Measurements from ENCODE around the gene CXCR1.
A peak's percentile ranks its signal among the peaks of the same experiment; 100 is the strongest.
"Not testable (repeated sequence)": the region's sequence is repeated elsewhere in the genome, so short reads cannot be mapped to it uniquely, and the experiment has no call there.

CXCR1 gene

DNA sequence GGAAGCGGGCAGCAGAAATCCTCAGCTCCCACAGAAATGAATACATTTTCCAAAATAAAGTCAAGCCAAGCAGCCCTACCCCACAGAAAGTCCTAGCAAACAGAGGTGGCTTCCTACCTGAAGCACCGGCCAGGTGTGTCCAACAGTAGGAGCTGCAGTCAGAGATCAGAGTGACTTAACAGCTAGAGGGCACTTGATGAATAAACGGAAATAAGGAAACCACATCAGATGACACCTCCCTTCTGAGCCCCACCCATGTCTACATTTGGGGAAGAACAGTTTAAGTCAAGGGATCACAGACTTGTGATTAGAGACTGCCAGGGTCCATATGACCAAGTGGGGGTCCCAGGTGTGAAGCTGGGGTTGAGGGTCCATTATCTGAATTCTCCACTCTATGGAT lies at the start of gene CXCR1:
Gene CXCR1 (minus strand): TSS at position 172 of the 400 bp plus-strand sequence. CDS start 1,751 bp downstream, outside the sequence.
- peak in 1 of 2 experiments; percentile 2 for DNase-seq (ENCODE audit: low read depth in 2 of 2)

DNA sequence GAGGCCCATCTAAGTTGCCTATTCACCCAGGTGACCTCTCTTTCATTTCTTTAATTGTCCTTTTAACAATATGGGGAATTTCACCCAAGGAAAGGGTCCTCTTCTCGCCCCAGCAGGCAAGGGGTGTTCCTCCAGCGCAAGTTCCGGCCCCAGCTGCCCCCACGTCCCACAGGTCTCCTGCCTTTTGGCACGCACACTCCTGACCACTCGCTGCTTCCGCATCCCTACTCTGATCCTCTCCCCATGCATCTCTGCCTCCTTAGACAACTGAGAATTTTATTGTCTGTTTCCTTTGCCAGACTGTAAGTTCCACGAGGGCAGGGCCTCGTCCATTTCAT lies 49.5 kb upstream of the CXCR1 start:
- DNase-seq (ENCODE audit: low read depth in 2 of 2) = no peak

DNA sequence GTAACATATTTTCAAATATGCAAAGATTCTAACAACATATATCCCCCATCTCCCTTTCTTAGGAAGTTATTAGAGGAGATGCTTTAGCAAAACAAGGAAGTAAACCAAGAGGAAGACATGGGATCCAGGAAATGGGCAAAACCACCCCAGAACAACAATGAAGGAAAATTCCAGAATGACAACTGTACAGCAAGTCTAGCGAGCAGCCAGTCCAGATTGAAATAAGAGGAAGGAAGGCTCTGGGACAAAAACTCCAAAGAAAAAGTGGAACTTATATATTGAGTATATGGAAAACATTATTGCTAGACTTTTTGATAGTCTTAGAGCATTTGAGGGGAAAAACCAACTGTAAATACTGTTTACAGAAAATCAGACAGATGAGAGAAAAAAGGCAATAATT lies 47.4 kb upstream of the CXCR1 start:
- DNase-seq (ENCODE audit: low read depth in 2 of 2) = no peak

- DNase-seq (ENCODE audit: low read depth in 2 of 2) = no peak
Observed at GRCh38 chr2:218209078-218209477, 42.3 kb upstream of the CXCR1 start.

- no peak for DNase-seq (ENCODE audit: low read depth in 2 of 2)
Observed at GRCh38 chr2:218202266-218202665, 35.5 kb upstream of the CXCR1 start.

DNA sequence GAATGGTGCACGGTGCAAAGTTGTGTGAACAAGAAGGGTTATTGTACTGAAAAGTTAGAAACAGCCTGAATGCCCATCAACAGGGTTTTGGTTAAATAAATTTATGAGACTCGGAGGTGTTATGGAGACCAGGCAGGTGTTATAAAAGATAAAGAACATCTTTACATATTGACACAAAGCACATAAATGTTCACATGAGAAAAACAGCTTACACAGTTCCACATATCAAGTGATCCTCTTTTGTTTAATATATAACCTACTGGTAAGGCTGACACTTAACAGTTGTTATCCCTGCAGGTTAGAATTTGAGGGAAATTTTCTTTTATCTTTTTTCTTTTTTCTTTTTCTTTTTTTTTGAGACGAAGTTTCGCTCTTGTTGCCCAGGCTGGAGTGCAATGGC lies 30.2 kb upstream of the CXCR1 start:
- no peak for DNase-seq (ENCODE audit: low read depth in 2 of 2)

- DNase-seq (ENCODE audit: low read depth in 2 of 2) = no peak
Observed at GRCh38 chr2:218194880-218195279, 28.1 kb upstream of the CXCR1 start.

- DNase-seq (ENCODE audit: low read depth in 2 of 2) = no peak
Observed at GRCh38 chr2:218193701-218194100, 26.9 kb upstream of the CXCR1 start.

GRCh38 chr2:218192902-218193430 lies 26.2 kb upstream of the CXCR1 start:
- no peak for DNase-seq (ENCODE audit: low read depth in 2 of 2)

- no peak for DNase-seq (ENCODE audit: low read depth in 2 of 2)
Observed at GRCh38 chr2:218188528-218188927, 21.8 kb upstream of the CXCR1 start.

GRCh38 chr2:218187296-218188015 lies 20.7 kb upstream of the CXCR1 start:
- DNase-seq (ENCODE audit: low read depth in 2 of 2) = no peak

DNA sequence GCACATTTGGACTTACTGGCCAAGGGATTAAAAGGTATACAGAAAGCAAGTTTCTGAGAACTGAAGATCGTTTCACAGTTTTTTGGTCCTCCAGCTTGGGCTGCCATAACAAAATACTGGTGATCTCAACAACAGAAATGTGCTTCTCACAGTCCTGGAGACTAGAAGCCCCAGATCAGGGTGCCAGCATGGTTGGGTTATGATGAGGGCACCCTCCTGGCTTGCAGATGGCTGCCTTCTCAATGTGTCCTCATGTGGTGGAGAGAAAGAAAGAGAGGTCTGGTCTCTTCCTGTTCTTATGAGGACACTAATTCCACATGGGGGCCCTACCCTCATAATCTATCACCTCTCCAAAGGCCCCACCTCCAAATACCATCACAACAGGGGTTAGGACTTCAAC lies 20.1 kb upstream of the CXCR1 start:
- no peak for DNase-seq (ENCODE audit: low read depth in 2 of 2)

GRCh38 chr2:218186355-218186766 lies 19.6 kb upstream of the CXCR1 start:
- peak; percentile 38 to 54 for DNase-seq (ENCODE audit: low read depth in 2 of 2)

DNA sequence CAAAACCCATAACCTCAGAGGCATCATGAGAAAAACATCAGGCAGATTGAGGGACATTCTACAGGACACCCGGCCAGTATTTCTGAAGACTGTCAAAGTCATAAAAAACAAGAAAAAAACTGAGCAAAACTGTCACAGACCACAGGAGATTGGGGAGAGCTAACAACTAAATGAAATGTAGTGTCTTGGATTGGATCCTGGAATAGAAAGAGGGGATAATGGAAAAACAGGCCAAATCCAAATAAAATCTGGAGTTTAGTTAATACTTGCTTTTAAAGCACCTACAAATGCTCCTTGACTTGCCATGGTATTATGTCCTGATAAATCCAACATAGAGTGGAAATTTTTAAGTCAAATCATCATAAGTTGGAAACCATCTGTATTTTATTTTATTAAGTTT lies 17.6 kb upstream of the CXCR1 start:
- no peak for DNase-seq (ENCODE audit: low read depth in 2 of 2)

DNA sequence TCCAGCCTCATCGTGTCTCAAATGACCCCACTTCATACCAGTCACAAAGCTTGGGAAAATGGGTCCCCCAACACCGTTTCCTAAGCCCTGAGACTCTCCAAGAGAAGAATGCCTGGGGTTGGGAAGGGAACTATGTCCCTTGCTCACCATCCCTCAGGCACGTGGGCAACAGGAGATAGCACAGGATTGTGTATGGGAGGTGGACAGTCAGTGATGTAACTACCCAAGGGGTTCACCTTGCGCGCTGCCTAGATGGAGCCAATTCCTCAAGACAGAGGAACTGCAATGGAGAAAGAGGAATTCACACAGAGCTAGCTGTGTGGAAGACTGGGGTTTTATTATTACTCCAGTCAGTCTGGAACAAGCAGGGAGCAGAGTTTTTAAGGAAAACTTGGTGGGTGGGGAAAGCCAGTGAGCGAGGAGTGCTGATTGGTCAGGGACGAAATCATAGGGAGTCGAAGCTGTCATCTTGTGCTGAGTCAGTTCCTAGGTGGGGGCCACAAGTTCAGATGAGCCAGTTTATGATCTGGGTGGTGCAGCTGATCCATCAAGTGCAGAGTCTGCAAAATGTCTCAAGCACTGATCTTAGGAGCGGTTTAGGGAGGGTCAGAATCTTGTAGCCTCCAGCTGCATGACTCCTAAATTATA lies 13.8 kb upstream of the CXCR1 start:
- DNase-seq (ENCODE audit: low read depth in 2 of 2) = no peak

DNA sequence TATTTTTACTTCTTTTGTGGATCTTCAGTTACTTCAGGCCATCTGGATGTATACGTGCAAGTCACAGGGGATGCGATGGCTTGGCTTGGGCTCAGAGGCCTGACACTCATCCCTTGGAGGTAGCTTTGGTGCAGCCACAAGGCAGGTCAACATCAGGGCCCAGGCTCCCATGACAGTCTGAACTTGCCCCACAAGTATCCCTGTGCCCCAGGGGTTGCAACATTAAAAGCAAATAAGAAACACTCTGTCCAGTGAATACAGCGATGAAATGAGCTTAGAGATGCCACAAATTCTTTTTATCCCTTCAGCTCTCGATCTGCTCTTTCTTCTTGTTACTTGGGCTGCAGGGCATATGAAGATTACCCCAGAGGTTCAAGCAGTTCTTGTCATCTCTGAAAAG lies 13.0 kb upstream of the CXCR1 start:
- DNase-seq (ENCODE audit: low read depth in 2 of 2) = no peak

DNA sequence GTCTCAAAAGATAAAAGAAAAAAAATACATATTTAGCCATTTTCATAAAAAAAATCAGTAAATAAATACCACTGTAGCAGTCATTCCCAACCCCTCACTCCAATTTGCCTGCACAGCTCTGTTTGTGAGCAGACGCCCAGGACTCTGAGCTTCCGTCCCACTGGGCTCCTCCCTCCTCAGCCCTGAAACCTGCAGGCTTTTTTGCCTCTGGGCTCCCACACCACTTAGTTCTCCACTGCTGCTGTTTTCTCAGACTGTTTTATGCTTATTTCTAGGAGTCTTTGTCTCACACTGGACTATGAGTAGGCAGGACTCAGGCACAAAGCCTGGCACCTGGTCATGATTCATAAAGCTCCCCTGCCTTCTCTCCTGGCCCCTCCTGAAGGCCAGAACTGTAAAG lies 6.1 kb upstream of the CXCR1 start:
- no peak for DNase-seq (ENCODE audit: low read depth in 2 of 2)

DNA sequence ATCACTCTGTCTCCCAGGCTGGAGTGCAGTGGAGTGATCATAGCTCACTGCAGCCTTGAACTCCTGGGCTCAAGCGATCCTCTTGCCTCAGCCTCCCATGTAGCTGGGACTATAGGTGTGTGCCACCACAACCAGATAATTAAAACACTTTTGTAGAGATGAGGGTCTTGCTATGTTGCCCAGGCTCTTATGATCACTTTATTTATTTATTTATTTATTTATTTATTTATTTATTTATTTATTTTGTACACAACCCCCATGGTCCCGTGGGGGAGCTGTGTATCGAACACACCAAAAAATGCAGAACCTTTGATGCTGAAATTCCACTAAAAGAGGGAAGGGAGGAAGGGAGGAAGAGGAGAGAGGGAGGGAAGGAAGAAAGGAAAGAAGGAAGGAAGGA lies 5.0 kb upstream of the CXCR1 start:
- DNase-seq (ENCODE audit: low read depth in 2 of 2) = not testable (repeated sequence)

- DNase-seq (ENCODE audit: low read depth in 2 of 2) = no peak
Observed at GRCh38 chr2:218169757-218170546, 3.2 kb upstream of the CXCR1 start.

GRCh38 chr2:218168635-218169462 lies 2.1 kb upstream of the CXCR1 start:
- peak; percentile 28 to 68 for DNase-seq (ENCODE audit: low read depth in 2 of 2)

DNA sequence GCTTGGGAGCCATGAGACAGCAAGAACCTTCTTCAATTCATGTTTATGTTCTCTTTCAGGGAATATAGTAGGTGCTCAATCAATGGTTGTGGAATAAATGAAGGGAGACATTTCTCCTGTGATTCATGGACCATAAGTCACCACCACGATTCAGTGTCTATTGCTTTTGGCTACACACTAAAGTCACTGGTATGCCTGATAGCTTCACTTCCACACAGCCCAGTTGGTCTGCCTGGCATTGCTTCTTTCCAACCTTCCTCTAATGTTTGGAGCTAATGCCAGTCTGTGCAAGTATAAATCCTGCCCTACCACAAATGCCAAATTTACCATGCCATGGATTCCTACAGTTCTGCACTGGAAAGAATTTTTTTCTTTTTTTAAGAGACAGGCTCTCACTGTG lies 1.3 kb upstream of the CXCR1 start:
- no peak for DNase-seq (ENCODE audit: low read depth in 2 of 2)

DNA sequence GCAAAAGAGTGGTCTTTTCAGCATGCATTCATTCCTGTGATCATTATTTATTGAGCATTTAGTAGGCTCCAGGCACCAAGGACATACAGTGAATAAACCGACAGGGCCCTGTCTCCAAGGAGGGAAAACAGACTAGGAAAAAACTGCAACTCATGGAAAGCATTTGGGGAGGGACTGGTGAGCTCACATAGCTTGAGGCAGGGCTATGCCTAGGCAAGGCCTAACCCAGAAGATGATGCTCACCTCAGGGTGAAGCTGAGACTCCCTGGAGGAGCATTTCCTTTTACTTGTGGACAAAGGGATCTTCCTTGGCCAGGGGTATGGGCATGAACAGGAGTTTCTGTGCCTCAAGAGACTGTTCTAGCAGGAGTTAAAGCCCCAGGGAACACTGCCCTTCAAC lies 3.9 kb downstream of the CXCR1 start:
- no peak for DNase-seq (ENCODE audit: low read depth in 2 of 2)
